ENCODE measurements around the gene GLDC.
"Not testable (repeated sequence)": the region's sequence is repeated elsewhere in the genome, so short reads cannot be mapped to it uniquely, and the experiment has no call there.

The GLDC gene

DNA sequence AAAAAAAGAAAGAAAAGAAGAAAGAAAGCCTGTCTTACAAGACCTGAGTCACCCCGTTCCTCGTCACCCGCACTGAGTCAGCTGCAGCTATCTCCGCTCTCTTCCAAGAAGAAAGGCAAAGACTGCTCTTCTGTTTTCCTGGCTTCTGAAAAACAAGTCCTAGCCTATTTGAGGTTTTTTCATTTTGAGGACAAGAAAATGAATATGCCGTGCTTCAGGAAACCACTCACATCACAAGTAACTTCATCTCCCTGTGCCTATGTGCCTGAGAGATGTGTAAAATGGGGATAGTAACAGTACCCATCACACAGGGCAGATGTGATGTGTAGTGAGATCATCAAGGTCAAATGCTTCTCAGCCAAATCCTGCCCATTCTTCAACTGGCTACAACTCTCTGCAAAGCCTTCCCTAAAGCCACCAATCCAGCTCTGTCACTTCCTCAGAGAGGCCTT, 78.4 kb downstream of the GLDC start:
- no peak for DNase-seq (ENCODE audit: low read depth in 2 of 3, low spot score in 2 of 3)

DNA sequence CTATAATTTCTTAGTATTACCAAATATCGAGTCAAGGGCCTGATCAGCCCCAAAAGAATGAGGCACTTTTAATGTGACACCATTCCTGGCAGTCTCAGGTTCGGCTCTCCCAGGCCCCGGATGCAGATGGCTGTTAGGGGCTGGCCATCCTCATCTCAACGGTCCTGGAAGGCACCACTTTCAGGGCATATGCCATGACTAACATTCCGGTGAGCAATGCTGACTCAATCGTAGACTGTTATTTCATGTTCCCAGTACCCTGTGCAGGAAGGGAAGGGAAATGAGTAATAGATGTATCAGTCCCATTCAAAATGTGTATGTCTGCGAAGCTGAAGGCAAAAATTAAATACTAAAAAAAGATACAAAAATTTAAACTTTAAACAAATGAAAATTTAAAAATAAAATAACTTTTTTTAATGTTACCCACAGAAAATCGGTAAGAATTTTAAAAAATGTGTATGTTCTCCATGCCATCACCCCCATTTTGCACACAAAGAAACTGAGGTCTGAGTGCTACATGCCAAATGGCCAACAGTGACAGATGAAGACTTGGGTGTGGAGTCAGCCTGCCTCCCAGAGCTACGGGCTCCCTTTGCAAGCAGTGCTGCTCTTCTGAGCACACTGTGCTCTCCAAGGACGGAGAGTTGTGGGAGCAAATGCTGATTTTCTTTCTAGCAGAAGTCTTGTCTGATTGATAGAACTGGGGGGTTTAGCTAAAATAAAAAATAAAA, 79.0 kb downstream of the GLDC start:
- DNase-seq (ENCODE audit: low read depth in 2 of 3, low spot score in 2 of 3): peak in 1 of 3 experiments; percentile 6

DNA sequence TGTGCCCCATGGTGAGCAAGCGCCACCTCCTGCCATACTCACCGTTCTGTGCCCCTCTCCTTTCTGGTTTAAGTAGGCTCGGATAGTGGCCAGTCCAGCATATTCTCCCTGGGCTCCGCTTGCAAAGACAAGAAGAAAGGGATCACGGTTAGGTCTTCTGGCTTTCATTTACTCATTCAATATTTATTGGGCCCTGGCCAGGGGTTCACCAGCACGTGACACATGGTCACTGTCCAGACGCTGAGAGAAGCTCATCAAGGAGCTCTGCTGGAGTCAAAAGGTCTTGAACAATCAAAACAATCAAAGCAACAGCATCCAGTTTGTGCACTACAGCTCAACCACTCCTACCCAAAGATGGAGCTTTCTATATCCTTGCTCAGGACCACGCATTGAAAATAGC, 80.2 kb downstream of the GLDC start:
- no peak for DNase-seq (ENCODE audit: low read depth in 2 of 3, low spot score in 2 of 3)

DNA sequence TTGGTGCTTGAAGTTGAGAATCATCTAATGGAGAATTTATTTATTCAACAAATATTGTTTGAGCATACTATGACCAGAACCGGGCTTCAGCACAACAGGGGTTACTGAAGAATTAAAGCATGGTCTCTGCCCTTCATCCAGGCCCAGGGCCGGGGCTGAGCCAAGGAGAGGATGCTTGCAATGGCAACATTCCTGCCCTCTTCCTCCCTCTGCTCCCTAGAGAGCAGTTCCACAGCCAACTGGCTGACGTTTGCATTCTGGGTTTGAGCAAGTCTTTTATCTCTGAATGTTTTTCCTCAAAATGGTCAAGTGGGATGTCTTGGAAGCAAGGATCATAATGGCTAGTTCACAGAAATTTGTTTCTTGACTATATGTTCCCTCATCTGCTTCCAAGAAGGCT, 80.7 kb downstream of the GLDC start:
- no peak for DNase-seq (ENCODE audit: low read depth in 2 of 3, low spot score in 2 of 3)

DNA sequence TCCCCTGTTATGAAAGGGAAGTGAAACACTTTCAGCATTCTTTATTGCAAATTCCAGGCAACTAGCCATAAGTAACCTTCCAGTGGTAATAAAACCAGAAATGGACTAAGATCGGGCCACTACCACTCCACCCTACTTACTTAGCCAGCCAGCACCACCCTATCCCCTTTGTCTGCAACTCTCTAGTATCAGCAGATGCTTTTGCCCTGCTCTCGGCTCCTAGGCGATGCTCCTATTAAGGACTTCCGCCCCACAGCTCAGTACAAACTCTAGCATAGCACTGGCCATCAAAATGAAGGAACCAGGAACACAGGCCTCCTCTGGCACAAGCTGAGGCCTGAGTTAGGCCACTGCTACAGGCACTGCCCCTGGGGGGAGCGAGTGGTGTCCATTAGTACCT, 81.2 kb downstream of the GLDC start:
- DNase-seq (ENCODE audit: low read depth in 2 of 3, low spot score in 2 of 3): no peak

DNA sequence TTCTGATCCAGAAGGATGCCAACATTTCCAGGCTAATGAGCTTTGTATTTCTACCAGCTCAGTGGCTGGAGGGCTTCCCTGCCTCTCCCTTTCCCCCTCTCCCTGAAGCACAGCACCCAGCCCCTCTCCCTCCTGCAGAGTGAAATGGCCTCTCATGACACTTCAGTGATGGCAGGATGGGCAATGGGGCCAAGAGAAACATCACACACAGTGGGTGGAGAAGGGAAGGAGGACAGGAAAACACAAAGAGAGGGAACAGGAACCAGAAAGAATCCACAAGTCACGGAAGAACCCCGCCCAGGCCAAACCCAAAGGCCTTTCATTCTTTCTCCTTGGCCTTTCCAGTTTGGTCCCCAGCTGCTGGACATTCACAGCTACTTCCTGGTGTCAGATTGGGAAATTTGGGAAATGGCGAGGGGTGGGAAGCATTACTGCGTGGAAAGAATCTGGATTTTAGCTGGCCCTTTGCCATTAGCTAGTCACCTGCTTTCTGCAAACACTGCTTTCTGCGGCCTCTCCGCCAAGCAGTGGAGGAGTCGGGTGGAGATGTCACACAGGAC, 82.6 kb downstream of the GLDC start:
- DNase-seq (ENCODE audit: low read depth in 2 of 3, low spot score in 2 of 3): no peak

DNA sequence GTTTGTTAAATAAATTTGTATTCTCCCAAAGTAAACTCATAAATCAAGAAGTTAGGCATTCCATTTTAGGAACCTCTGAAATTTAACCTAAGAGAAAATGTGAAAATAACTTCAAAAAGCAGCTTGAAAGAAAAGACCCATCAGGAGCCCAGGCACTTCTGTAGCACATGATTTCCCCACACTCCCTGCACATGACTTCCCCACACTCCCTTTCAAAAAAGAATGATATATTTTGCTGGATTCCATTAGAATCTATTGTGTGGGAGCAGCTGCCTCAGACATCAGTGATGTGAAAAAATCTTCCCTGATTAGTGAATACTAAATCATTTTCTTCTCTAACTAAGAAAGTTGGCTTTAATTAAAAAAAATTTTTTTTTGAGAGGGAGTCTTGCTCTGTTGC, 83.3 kb downstream of the GLDC start:
- DNase-seq (ENCODE audit: low read depth in 2 of 3, low spot score in 2 of 3): no peak

DNA sequence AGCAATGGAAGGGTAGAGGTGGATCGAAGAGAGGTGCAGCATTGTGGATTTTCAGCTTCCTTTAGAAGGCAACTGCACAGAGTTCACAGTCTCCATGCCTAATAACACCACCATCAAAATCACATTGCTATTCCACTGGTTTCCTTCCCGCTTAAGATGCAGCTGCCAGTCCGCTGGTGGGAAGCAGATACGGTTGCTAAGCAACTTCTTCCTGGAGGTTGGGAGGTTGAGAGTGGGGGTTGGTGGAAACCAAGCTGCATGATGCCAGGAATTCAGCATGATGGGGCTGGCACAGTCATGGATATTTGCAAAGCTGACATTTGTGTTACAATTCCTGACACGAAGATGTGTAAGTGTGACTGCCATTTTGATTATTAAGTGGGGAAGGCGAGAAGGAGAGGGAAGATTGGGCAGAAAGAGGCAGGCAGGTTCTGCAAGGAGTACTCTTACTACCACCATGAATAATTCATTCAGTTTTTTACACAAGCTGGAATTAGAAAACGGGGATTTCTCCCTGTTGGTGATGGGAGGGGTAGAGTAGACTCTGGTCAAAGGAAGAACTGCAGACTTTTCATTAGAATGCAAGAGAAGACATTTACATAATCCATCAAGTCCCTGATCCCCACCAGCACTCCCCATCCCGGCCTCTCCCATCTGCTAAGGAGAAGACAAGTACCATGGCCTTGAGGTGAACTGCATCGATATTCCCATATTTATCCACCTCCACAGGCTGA, 87.5 kb downstream of the GLDC start:
- no peak for DNase-seq (ENCODE audit: low read depth in 2 of 3, low spot score in 2 of 3)

DNA sequence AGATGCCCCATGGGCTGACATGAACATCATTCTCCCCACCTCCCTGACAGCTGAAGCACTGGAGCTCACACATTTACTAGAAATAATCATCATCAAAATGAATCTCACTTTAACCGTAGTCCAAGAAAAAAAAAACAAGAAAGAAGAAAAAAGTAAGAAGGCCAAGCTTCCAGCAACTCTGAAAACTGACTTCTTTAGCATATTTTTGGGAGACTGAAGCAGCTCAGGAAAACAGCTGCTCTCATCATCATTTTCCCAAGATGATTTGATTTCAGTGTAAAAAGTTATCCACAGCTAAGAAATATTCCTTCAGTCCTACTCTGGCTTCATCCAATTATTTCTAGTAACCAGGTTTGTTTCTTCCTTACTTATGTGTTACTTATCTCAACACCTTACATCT, 91.7 kb downstream of the GLDC start:
- no peak for DNase-seq (ENCODE audit: low read depth in 2 of 3, low spot score in 2 of 3)

DNA sequence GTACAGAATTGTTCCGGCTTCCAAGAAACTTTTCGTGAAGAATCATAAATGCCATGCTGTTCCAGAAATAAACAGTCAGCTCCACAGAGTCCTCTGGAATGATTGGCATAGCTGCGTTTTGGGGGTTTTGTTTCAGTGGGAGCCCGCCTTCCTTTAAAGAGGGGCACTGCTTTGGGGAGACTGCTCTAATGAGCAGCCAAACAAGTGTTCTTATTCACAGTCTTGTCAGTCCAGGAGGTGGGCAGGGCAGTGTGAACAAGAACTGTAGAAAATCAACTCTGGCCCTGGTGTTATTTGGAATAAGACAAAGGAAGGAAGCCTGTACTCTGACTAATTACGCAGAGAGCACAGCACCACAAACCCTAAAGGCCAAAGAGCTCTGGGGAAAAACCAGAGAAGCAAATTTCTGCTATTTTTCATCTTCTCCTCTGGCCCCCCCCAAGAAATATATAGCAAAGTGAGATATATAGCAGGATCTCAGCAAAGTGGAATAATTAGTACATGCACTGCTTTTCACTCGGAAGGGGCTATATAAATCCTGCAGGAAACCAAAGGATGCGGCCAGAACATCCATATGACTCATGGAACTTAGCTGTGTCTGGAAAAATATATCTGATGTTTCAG, 92.9 kb downstream of the GLDC start:
- no peak for DNase-seq (ENCODE audit: low read depth in 2 of 3, low spot score in 2 of 3)

DNA sequence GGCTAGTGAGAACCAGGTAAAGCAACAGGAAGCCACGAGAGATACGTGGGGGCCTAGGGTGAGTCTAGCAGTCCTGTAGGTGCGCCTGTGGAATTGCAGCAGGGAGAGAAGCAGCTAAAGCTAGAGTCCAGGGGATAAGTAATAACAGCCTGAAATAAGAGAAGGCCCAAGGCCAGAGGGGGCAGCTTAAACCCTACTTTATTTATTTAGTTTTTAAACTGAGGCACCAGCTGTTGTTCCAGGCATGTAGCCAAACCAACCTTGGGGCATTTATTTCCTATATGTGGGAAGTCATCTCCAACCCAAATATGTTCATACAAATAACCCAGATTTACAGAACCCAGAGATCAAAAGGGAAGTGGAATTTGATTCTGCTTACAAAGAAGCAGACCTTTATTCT, 93.5 kb downstream of the GLDC start:
- DNase-seq (ENCODE audit: low read depth in 2 of 3, low spot score in 2 of 3): no peak

DNA sequence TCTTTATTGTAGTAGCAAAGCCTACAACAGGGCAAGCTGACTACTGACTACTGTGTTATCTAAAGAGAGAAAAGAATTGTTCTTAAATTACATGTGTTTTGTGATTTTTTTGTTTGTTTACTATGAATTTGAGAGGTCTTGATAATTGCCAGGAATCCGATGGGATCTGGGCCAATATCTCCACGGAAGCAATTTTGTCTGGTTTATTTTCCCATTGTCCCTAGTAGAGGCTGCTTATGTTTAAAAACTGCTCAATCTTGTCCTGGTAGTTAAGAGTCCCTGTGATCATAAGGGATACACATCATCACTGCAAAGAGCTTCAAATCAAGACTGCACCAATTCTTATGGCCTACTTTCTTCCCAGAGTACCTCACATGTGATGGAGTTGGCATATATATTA, 94.4 kb downstream of the GLDC start:
- DNase-seq (ENCODE audit: low read depth in 2 of 3, low spot score in 2 of 3): no peak

DNA sequence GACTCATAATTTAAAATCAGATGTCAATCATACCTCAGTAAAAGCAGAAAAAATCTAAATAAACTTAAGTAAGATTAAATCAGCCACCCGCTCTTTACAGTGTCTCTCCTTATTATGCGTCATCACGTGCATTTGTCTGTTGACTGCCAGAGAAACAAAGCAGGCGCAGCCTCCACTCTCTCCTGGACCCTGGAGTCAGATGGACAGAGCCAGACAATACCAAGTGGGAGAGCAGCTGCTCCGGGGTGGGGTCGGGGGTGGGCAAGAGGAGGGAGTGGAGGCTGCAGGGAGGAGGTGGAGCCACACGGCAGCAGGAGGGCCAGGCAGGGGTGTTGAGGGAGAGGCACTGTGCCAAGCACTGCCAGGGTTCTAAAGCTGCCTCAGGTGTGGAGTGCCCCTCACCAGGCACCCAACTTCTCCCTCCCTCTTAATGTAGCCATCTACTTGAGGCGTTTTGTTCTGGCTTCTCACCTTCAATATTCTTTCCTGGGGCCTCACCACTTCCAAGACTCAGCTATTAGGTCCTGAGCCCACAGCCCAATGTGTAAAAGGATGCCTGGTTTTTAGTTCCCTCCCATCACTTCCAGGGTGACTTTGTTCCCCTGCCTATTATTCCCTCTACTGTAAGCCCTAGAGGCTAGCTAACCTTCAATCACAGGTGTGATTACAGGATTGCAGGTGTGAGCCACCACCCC, 96.3 kb downstream of the GLDC start:
- no peak for DNase-seq (ENCODE audit: low read depth in 2 of 3, low spot score in 2 of 3)

DNA sequence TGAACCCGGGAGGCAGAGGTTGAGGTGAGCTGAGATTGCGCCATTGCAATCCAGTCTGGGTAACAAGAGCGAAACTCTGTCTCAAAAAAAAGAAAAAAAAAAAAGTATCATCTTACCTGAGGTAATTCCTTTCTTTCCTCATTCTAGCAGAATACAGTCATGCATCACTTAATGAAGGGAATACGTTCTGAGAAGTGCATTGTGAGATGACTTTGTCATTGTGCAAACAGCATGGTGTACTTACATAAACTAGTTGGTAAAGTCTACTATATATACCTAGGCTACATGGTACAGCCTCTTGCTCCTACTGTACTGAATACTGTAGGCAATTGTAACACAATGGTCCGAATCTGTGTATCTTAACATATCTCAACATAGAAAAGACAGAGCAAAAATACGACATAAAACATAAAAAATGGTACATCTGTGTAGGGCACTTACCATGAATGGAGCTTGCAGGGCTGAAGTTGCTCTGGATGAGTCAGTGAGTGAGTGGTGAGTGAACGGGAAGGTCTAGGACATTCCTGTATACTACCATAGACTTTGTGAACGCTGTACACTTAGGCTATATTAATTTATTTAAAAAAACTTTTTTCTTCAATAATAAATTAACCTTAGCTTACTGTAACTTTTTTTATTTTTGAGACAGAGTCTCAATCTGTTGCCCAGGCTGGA, 100.4 kb downstream of the GLDC start:
- DNase-seq (ENCODE audit: low read depth in 2 of 3, low spot score in 2 of 3): no peak

DNA sequence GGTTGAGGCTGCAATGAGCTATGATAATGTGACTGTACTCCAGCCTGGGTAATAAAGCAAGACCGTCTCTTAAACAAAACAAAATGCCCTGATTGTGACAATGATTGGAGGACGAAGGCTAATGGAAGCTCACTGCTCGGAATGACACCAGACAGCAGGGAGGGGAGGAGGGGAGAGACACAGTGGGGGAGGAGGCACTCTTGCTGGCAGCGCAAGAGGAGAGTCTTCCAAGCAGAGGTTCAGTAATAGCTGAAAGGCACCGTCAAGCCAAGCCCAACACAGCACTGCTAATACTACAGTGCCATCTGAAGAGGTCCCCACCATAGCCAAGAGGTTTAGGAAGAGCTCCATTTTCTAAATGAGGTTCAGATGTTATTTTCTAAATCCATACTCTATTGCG, 102.3 kb downstream of the GLDC start:
- DNase-seq (ENCODE audit: low read depth in 2 of 3, low spot score in 2 of 3): no peak

DNA sequence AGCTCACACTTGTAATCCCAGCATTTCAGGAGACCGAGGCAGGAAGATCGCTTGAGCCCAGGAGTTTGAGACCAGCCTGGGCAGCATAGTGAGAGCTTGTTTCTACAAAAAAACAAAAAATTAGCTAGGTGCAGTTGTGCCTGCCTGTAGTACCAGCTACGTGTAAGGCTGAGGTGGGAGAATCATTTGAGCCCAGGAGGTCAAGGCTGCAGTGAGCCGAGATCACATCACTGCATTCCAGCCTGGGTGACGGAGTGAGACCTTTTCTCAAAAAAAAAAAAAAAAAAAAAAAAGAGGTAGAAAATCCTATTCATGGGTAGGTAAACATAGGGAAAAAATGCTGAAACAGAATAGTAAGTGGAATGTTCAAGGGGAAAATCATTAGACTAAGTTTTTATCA, 102.9 kb downstream of the GLDC start:
- not testable (repeated sequence) for DNase-seq (ENCODE audit: low read depth in 2 of 3, low spot score in 2 of 3)

DNA sequence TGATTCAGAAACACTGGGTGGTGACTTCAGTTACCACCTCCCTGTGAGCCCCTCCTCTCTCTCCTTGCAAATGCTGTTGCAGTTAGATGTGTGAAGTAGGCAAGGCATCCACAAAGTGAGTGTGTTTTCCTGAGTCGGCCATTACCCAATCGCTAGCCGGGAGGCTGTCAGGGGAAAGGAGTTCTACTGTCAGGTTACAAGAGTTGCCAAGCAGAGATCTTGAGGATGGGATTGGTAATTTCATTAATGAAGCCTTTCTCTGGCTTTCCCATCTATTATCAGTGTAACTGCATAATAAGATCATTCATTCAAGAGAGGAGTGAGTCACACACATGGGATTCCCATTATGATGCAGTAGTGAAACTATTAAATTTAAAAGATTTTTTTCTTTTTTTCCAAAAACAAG, 106.9 kb downstream of the GLDC start:
- DNase-seq (ENCODE audit: low read depth in 2 of 3, low spot score in 2 of 3): no peak

DNA sequence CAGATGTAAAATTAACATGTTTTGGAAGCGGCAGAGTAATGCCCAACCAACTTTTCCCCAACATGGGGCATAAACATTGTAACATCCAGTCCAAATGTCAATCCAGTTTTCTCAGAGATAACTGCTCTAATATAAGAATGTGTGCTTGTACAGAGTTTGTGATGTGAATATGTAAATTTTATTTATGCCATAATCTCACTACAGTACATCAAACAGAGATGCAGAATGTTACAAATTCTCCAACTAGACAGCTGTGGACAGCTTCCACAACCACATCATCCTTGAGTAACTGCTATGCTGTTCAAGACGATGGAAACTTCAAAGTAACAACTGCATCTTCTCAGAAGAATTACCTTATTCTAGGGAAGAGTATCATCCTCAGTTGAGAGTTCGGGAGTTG, 109.9 kb downstream of the GLDC start:
- DNase-seq (ENCODE audit: low read depth in 2 of 3, low spot score in 2 of 3): no peak

DNA sequence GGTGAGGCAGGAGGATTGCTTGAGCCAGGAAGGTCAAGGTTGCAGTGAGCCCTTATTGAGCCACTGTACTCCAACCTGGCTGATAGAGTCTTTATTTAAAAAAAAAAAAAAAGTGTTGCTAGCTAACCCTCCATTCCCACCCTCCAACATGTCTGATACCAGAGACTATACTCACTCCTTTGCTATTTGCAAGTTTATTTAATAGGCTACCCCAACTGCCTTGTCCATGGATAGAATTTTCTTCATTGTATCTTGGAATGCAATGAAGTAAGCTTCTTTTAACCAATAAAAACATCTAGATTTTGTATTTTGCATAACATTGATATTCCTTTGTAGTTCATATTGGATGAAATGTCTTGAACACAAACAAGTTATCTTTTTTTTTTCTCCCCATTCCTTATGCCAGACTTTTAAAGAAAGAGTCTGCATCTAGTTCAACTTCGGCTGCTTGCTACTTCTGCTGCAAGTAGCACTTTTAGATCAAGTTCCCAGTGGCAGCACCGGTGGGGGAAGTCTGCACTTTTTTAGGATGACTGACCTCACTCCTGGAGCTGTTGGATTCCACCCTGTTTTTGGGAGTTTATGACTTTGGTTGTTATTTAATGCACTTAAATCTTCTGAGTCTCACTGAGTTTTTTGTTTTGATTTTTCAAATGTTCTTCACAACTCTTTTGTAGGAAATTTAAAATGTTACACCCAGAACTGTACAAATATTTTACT, 120.0 kb downstream of the GLDC start:
- no peak for DNase-seq (ENCODE audit: low read depth in 2 of 3, low spot score in 2 of 3)

DNA sequence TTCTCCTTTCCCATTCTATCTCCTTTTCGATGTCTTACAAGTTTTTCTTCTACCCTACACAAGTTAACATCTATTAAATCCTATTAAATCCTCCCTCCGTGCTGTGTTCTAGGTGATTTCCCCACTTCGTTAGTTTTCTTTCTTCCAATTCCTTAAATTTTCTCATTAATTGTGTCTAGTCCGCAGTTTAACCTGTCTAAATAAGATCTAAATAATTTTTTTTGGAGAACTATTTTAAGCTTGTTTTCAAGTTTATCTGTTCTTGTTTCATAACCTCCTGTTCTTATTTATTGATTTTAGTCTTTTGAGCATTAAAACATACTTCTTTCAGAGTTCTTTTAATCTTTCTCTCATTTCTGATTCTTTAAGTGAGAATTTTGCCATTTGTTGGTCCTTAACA, 123.3 kb downstream of the GLDC start:
- no peak for DNase-seq (ENCODE audit: low read depth in 2 of 3, low spot score in 2 of 3)
